Natural killer cell (primary cell): ENCODE data around the gene BPI. TPM values are rescaled to one million over a fixed set of nuclear protein-coding genes. Genes with fewer than 3 reads are reported as not detected.

ENCODE experiments used
- ATAC-seq, 3 donors: fragments of 150-1000 bp in 2 of 3; fragments of 200-7000 bp in 1 of 3; cut with Tn5 transposase; 1 replicate in 1 of 3; 2 replicates in 2 of 3; pipeline ENCODE4 v1.10.0; 2021; ENCODE audit warnings: mild to moderate bottlenecking in 2 of 3, moderate library complexity in 2 of 3
- DNase-seq, 2 donors: peaks; one replicate each; pipeline versions ENCODE4 v3.0.0 to v3.0.0-alpha.2; 2013 to 2021; ENCODE audit warnings: mixed read lengths in 1 of 2
- H3K27ac ChIP-seq: one replicate; pipeline ENCODE4 v1.5.1; 2013; ENCODE audit warnings: mild to moderate bottlenecking, low read length
- H3K27me3 ChIP-seq: one replicate; pipeline ENCODE4 v1.6.1; 2013; ENCODE audit warnings: low read length; ENCODE audit not compliant: control insufficient read depth, insufficient read depth
- H3K36me3 ChIP-seq: one replicate; pipeline ENCODE4 v1.6.1; 2013; ENCODE audit warnings: low read length; ENCODE audit not compliant: control insufficient read depth, insufficient read depth
- H3K4me1 ChIP-seq: one replicate; pipeline ENCODE4 v1.6.1; 2013; ENCODE audit warnings: low read length; ENCODE audit not compliant: control insufficient read depth, insufficient read depth
- H3K4me3 ChIP-seq: one replicate; pipeline ENCODE4 v1.5.1; 2013; ENCODE audit warnings: low read length
- H3K9me3 ChIP-seq: one replicate; pipeline ENCODE4 v1.6.1; 2013; ENCODE audit warnings: low read length; ENCODE audit not compliant: control insufficient read depth, insufficient read depth
- H3K27ac Mint-ChIP-seq, 2 donors: one replicate each; pipeline ENCODE4 v1.8.0; 2022; ENCODE audit warnings: mild to moderate bottlenecking in 2 of 2, mixed read lengths in 2 of 2, moderate library complexity in 1 of 2
- H3K27me3 Mint-ChIP-seq, 2 donors: one replicate each; pipeline ENCODE4 v1.8.0; 2022; ENCODE audit warnings: low read depth in 2 of 2, mixed read lengths in 2 of 2
- H3K36me3 Mint-ChIP-seq: one replicate; pipeline ENCODE4 v1.8.0; 2022; ENCODE audit warnings: mixed read lengths
- H3K4me1 Mint-ChIP-seq, 2 donors: one replicate each; pipeline ENCODE4 v1.8.0; 2022; ENCODE audit warnings: mixed read lengths in 2 of 2
- H3K4me3 Mint-ChIP-seq: one replicate; pipeline ENCODE4 v1.8.0; 2022; ENCODE audit warnings: mild to moderate bottlenecking, moderate library complexity, mixed read lengths
- H3K9me3 Mint-ChIP-seq, 2 donors: one replicate each; pipeline ENCODE4 v1.8.0; 2022; ENCODE audit warnings: mixed read lengths in 2 of 2
- WGBS: methylation state at CpG from one replicate; pipeline ENCODE4 v1.1.7; 2013; ENCODE audit warnings: missing lambda C conversion rate; ENCODE audit not compliant: insufficient coverage; 5-methylcytosine and 5-hydroxymethylcytosine counted together
- intact Hi-C: fragments of 100-400 bp; cut with micrococcal nuclease; formaldehyde crosslinking; loops from one replicate; pipeline ENCODE4 v1.14.2; 2022
- total RNA-seq, 4 donors: library from RNA; stranded (reverse); fragments of 120-200 nt in 1 of 4; gene quantifications; one replicate each; pipeline versions ENCODE4 v1.2.3 to v1.2.4, GENCODE V29; 2013 to 2022
- TF ChIP-seq, protein P1 (sequence below): fragments of 200-600 bp; IDR thresholded peaks from one replicate; pipeline ENCODE4 v1.8.0; 2022; ENCODE audit warnings: antibody characterized with exemption

The BPI gene
- total RNA-seq, 3 donors from 2014 or later (not counting 1 experiment from before 2014, with no cell fraction given) = 0.20 TPM; not detected in 2

DNA sequence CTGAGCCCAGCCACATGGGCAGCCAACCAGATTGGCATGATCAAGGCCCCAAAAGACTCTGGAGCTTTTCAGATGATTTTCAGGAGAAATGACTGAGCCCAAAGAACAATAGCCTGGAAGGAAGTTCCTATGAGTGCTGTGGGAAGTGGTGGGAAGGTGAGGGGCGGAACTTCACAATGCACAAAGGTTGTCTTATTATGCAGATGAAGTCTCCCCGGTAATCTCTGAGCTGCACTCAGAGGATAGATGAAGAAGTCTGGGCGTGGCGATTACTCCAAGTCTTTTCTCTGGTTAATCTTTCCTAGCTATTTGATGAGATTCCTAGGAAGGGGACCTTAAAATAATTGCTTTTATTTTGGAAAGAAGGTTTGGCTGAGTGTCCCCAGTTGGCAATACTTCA is 79.2 kb downstream of the BPI start:
- no peak overlapping the region for H3K4me3 ChIP-seq
- H3K4me1 ChIP-seq = no peaks in the 10 kb centered on the region
- H3K4me3 Mint-ChIP-seq = no peak overlapping the region
- DNase-seq (no peak), ATAC-seq (no peak)
- no peaks in the 10 kb centered on the region for H3K9me3 Mint-ChIP-seq
- intact Hi-C loops = no loop called here
- H3K4me1 Mint-ChIP-seq = no peaks in the 10 kb centered on the region
- H3K27ac ChIP-seq = no peak overlapping the region
- H3K9me3 ChIP-seq = no peaks in the 10 kb centered on the region
- no peaks in the 10 kb centered on the region for H3K36me3 Mint-ChIP-seq
- H3K27ac Mint-ChIP-seq = no peak overlapping the region
- TF ChIP-seq, protein P1, sequence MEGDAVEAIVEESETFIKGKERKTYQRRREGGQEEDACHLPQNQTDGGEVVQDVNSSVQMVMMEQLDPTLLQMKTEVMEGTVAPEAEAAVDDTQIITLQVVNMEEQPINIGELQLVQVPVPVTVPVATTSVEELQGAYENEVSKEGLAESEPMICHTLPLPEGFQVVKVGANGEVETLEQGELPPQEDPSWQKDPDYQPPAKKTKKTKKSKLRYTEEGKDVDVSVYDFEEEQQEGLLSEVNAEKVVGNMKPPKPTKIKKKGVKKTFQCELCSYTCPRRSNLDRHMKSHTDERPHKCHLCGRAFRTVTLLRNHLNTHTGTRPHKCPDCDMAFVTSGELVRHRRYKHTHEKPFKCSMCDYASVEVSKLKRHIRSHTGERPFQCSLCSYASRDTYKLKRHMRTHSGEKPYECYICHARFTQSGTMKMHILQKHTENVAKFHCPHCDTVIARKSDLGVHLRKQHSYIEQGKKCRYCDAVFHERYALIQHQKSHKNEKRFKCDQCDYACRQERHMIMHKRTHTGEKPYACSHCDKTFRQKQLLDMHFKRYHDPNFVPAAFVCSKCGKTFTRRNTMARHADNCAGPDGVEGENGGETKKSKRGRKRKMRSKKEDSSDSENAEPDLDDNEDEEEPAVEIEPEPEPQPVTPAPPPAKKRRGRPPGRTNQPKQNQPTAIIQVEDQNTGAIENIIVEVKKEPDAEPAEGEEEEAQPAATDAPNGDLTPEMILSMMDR = no peak
- H3K36me3 ChIP-seq = no peaks in the 10 kb centered on the region
- no peaks in the 10 kb centered on the region for H3K27me3 ChIP-seq
- H3K27me3 Mint-ChIP-seq = peaks cover 4 to 8% of the 10 kb centered on the region in 2 donors
- WGBS = 90% methylated on average over 4 of the region's 4 CpGs

DNA sequence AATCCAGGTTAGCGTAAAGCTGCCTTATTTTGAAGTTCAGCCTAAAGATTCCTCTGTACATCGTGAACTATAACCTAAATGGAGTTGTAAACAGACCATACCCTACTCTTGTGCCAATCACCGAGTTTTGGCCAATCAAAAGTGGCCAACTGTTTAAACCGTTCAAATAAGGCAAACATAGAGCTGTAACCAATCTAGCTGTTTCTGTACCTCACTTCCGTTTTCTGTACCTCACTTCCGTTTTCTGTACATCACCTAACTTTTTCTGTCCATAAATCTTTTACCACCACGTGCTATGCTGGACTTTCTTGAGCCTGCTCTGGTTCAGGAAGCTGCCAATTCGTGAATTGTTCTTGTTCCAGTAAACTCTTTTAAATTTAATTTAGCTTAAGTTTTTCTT is 82.0 kb downstream of the BPI start:
- Mint-ChIP-seq H3K27me3 (peaks cover 7 to 18% of the 10 kb centered on the region in 2 donors), H3K27ac (no peak overlapping the region)
- 56% methylated on average over 8 of the region's 8 CpGs for WGBS

DNA sequence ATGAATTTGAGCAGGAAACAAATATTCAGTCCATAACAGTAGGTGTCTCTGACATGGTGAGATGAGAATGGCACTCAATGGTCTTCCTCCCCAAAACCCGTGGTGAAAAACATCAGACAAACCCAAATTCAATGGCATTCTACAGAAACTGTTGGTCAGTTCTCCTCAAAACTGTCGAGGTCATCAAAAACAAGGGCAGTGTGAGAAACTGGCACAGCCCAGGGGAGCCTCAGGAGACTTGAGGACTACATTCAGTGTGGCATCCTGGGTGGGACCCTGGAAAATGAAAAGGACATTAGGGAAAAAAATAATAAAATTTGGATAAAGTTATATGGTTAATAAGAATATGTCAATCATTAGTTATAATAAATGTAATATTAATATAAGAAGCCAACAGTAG is 82.9 kb downstream of the BPI start:
- Mint-ChIP-seq H3K4me3 (no peak overlapping the region), H3K36me3 (no peaks in the 10 kb centered on the region), H3K27ac (no peak overlapping the region), H3K27me3 (peaks cover 7 to 18% of the 10 kb centered on the region in 2 donors), H3K9me3 (no peaks in the 10 kb centered on the region), H3K4me1 (no peaks in the 10 kb centered on the region)
- Histone ChIP-seq H3K27me3 (peaks cover 2% of the 10 kb centered on the region), H3K4me3 (no peak overlapping the region), H3K4me1 (no peaks in the 10 kb centered on the region), H3K27ac (no peak overlapping the region), H3K36me3 (no peaks in the 10 kb centered on the region), H3K9me3 (no peaks in the 10 kb centered on the region)
- 69% methylated on average over 2 of the region's 2 CpGs for WGBS
- intact Hi-C loops = no loop called here
- TF ChIP-seq, protein P1 = no peak
- no peak for ATAC-seq
- no peak for DNase-seq

More for the DNA sequence above, 82.0 kb downstream of the BPI start:
- H3K4me1 Mint-ChIP-seq = no peaks in the 10 kb centered on the region
- DNase-seq (no peak), ATAC-seq (no peak)
- TF ChIP-seq, protein P1 = no peak
- H3K4me3 Mint-ChIP-seq = no peak overlapping the region
- Histone ChIP-seq H3K4me1 (no peaks in the 10 kb centered on the region), H3K27me3 (peaks cover 2% of the 10 kb centered on the region), H3K9me3 (no peaks in the 10 kb centered on the region), H3K36me3 (no peaks in the 10 kb centered on the region), H3K27ac (no peak overlapping the region), H3K4me3 (no peak overlapping the region)
- intact Hi-C loops = no loop called here
- H3K9me3 Mint-ChIP-seq = no peaks in the 10 kb centered on the region
- H3K36me3 Mint-ChIP-seq = no peaks in the 10 kb centered on the region

Other genes starting within 250 kb of the BPI start
- gene TGM2, start 138.9 kb upstream of the BPI start, total RNA-seq = under 1 TPM in 2 of 3 donors, not detected in 1; 0.33 TPM
- gene KIAA1755, start 43.4 kb upstream of the BPI start, total RNA-seq = not detected
- not detected for gene LBP, start 42.3 kb downstream of the BPI start, total RNA-seq
- 10 to 100 TPM; 53.5 to 64.0 (median 53.8) TPM for gene SNHG17, start 131.2 kb downstream of the BPI start, total RNA-seq
- gene RALGAPB, start 168.7 kb downstream of the BPI start, total RNA-seq = 10 to 100 TPM; 45.1 to 73.1 (median 57.4) TPM